AG04450 (cell line): ENCODE measurements around the gene SOX10. TPM values are rescaled to one million over a fixed set of nuclear protein-coding genes. Genes with fewer than 3 reads are reported as not detected.

Experiments
- CTCF ChIA-PET: fragments of 300-600, 350-600 bp; formaldehyde crosslinking; extraction: SDS; loops from one replicate; lab custom pipeline; 2022; ENCODE audit warnings: antibody characterized with exemption, inconsistent platforms; lab: Charles Lee
- POLR2A ChIA-PET: fragments of 350-600 bp; formaldehyde crosslinking; extraction: SDS; loops from one replicate; lab custom pipeline; 2021; ENCODE audit warnings: antibody characterized with exemption, inconsistent platforms; lab: Yijun Ruan, JAX
- DNase-seq: peaks from one replicate; pipeline ENCODE4 v3.0.0-alpha.2; 2011; ENCODE audit warnings: low read depth, low spot score
- H3K27ac ChIP-seq: one replicate; pipeline ENCODE4 v1.5.1; 2012; ENCODE audit warnings: low read depth, low read length, control low read depth
- H3K27me3 ChIP-seq: one replicate; pipeline ENCODE4 v1.6.0; 2012; ENCODE audit warnings: low read length; ENCODE audit not compliant: control insufficient read depth, insufficient read depth
- H3K4me3 ChIP-seq: 2 replicates; pipeline ENCODE4 v1.5.1; 2011; ENCODE audit warnings: mild to moderate bottlenecking, low read depth, low read length, control low read depth
- H3K9me3 ChIP-seq: 2 replicates; pipeline ENCODE4 v1.5.1; 2012; ENCODE audit warnings: low read length; ENCODE audit not compliant: control insufficient read depth, insufficient read depth
- CTCF ChIP-seq: IDR thresholded peaks from 2 replicates; pipeline ENCODE4 v1.5.1; 2011; ENCODE audit warnings: low read depth, low read length, control low read depth, inconsistent platforms
- polyA plus RNA-seq: library from polyadenylated mRNA; depleted of rRNA; stranded (reverse); fragments of >200 nt; gene quantifications from 2 replicates; pipeline ENCODE4 v1.2.3, GENCODE V29; 2011; rRNA removed

Gene SOX10
- polyA plus RNA-seq, 1 experiment = not detected

- no peaks in the 10 kb centered on the region for H3K27me3 ChIP-seq
- ChIA-PET POLR2A (interaction anchor here (1.0 kb wide), 1 partner anchor 10 kb away, joined by 3 read pairs; no protein-coding TSS in a partner anchor), CTCF (no interaction called here)
- no peaks in the 10 kb centered on the region for H3K9me3 ChIP-seq
- no peak for DNase-seq
- no peak overlapping the region for H3K4me3 ChIP-seq
- TF ChIP-seq CTCF = no peak
- H3K27ac ChIP-seq = no peak overlapping the region
Observed at GRCh38 chr22:37924386-37925065, 59.8 kb downstream of the SOX10 start.

- Histone ChIP-seq H3K4me3 (no peak overlapping the region), H3K27ac (no peak overlapping the region), H3K27me3 (no peaks in the 10 kb centered on the region), H3K9me3 (no peaks in the 10 kb centered on the region)
- ChIA-PET POLR2A (no interaction called here), CTCF (no interaction called here)
- TF ChIP-seq CTCF = no peak
- no peak for DNase-seq
Observed at GRCh38 chr22:37923927-37924326, 60.4 kb downstream of the SOX10 start.

Other genes with a start within 250 kb of the SOX10 start
- 8.9 and 13.2 TPM in 2 replicates for gene GCAT, start 176.6 kb downstream of the SOX10 start, polyA plus RNA-seq
- not detected in 2 replicates for gene GALR3, start 161.2 kb downstream of the SOX10 start, polyA plus RNA-seq
- gene ANKRD54, start 140.2 kb downstream of the SOX10 start, polyA plus RNA-seq = 11.2 and 13.8 TPM in 2 replicates
- gene EIF3L, start 135.1 kb downstream of the SOX10 start, polyA plus RNA-seq = 833 and 867 TPM in 2 replicates
- 12.1 and 12.9 TPM in 2 replicates for gene MICALL1, start 78.3 kb downstream of the SOX10 start, polyA plus RNA-seq
- 0.45 and 0.55 TPM in 2 replicates for gene C22orf23, start 31.0 kb downstream of the SOX10 start, polyA plus RNA-seq
- 87.4 and 89.8 TPM in 2 replicates for gene POLR2F, start 30.9 kb downstream of the SOX10 start, polyA plus RNA-seq
- gene PICK1, start 72.8 kb upstream of the SOX10 start, polyA plus RNA-seq = 10.5 and 11.5 TPM in 2 replicates
- gene SLC16A8, start 99.6 kb upstream of the SOX10 start, polyA plus RNA-seq = 0.11 TPM in 1 of 2 replicates, not detected in the other
- 0.04 and 0.09 TPM in 2 replicates for gene BAIAP2L2, start 126.1 kb upstream of the SOX10 start, polyA plus RNA-seq
- gene PLA2G6, start 197.3 kb upstream of the SOX10 start, polyA plus RNA-seq = 5.0 and 7.8 TPM in 2 replicates
- 8.3 and 12.2 TPM in 2 replicates for gene MAFF, start 217.4 kb upstream of the SOX10 start, polyA plus RNA-seq